NCI-H2196 (cell line): Measurements from ENCODE around the gene QSOX2.

Experiments used
- DNase-seq: peaks from one replicate; lab custom pipeline; 2025; ENCODE audit not compliant: unreplicated experiment; lab: John Stamatoyannopoulos, UW

Gene QSOX2

DNA sequence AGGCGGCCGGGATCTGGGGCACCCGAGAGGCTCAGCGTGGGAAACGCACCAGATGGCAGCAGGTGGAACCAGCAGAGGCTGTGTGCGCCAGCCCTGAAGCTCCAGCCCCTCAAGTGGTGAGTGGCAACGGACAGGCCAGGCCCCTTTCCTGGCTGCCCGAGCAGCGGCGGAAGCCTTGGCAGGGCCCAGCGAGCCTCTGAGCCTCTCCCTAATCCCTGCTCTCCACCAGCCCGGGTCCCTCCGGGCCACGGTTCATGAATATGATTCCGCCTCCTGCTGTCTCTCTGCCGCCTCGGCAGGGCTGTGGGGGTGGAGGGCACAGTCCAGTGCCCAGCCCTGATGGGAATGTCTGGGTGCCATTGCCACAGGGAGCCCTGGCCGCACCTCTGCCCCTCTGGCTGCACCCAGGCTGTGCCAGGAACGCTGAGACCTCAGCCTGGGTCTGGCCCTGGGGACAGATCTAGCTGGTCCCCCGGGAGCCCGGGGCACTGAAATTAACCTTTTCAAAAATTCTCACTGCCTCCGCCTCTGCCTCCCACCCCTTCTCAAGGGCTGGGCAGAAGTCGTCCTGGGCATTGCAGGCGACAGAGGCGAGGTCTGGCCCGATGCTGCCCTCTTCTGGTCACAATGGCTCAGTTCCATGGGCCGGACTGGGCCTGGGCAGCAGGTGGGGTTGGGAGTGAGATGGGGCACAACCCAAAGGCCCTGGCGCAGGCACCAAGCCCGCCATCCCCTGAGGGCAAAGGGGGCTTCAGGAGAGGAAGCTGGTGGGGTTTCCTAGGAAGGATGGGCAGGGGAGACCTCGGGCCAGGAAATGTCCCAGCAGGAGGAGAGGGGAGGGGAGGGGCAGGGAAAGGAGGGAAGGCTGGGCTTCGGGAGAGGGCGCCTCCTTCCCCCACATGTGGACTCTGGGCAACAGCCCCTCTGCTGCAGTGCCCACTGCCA, 38.0 kb upstream of the QSOX2 start:
- peak; percentile 79 for DNase-seq

DNA sequence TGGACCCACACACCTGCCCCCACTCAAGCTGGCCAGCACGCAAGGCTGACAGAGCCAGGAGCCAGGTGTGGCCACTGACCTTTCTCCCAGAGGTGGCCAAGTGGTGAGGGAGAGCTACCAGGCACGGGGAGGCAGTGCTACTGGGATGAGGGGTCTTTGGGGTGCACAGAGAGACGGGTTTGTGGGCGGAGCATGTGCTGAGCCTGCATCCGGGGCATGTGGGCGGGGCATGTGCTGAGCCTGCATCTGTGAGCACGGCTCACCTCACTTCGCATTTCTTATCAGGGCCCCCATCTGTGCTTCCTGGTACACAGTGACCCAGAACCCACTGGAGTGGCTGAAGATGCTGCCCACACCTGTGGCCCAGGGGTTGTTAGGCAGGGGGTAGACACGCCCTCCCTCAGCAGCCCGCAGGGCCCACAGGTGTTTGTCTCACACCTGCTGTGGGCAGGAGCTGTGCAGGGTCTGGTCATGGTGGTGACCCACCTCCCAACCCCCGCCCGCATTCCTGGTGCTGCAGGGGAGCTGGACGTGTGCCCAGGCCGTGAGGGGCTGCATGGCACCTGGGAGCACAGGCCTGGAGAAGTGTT, 36.8 kb upstream of the QSOX2 start:
- peak; percentile 8 for DNase-seq

DNA sequence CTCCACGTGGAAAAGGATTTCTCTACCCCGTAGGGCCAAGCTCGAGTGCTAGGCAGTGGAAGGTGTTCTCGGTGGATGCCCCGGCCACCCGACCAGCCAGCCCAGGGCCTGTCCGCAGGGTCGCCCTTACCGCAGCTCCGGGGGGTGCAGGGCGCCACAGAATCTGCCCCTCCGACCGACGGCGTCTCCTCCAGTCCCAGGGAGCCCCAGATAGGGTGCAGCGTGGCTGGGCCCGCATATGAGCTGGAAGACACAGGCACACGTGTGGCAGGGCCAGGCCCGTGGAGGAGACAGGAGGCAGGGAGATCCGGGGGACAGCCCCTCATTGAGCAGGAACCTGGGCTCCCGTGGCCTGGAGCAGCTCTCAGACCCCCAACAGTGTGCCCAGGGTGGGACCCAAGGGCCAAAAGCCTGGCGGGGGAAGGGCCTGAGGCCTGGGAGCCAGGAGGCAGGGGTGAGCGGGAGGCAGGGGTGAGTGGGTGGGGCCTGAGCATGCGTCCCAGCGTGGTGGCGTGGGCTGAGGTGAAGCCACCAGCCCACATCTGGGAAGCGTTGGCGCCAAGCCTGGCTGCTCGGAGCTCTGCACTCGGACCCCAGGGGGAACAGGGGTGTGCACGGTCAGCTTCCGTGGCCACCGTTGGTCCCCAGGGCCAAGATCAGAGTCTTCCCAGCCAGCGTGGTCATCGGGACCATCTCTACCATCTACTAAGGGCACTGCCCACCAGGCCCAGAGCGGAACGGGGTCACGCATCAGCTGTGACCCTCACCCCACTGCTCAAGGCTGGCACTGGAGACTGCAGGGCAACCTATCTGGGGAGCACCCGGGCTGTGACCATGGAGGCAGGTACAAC, 36.0 kb upstream of the QSOX2 start:
- DNase-seq = no peak

DNA sequence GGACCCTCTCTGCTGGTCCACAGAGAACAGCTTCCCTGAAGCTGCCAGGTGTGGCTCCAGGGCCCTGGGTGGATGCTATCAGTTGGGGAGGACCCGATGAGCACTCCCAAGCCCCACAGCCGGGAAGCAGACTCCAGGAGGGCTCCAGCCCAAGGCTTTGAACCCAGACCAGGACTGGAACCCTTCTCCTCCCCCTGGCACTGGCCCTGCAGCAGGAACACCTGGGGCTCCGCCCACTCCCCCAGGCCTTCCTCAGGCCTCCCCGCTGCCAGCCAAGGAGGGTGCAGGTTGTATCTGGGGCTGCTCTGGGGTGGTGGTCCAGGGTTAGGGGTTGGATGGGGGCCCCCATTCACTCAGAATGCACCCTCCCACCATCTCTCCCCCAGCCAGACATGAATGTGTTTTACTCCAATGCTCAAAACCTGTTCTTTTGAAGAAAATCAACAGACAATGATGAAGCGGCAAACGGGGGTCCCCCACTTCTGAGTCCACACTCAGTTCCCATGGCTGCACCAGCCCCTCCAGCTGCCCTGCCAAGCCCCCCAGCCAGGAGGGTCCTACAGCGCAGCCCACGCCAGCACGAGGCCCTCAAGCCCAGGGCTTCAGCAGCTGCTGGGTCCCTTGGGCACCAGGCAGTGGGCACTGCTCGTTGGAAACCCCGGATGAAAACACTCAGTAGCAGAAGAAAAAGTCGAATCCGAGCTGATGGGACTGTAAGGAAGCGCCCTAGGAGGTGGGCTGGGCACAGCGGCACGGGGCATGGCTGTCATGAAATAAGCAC, 35.1 kb upstream of the QSOX2 start:
- no peak for DNase-seq

DNA sequence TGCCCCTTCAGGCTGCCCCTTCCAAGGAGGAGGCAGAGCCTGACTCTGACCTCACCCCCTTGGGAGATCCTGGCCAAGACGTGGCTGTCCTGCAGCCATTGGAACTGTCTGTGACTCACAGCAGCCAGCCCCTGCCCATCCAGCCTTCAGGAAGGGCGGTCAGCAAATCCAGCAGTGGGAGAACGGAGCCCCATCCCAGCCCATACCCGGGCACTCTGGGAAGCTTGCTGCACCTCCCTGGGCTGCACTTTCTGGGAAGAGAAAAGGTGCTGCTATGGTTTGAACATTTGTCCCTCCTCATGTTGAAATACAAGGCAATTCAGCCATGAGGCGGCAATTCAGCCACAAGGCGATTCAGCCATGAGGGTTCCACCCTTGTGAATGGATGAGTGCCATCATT, 33.9 kb upstream of the QSOX2 start:
- DNase-seq = no peak

DNA sequence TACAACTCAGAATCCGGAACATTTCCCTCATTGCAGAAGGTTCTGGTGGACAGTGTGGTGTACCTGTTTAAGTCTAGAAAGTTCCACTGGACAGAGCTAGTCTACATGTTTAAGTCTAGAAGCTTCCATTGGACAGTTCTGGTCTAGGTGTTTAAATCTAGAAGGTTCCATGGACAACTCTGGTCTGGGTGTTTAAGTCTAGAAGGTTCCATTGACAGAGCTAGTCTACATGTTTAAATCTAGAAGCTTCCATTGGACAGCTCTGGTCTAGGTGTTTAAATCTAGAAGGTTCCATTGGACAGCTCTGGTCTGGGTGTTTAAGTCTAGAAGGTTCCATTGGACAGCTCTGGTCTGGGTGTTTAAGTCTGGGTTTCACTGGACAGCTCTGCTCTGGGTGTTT, 33.3 kb upstream of the QSOX2 start:
- DNase-seq = no peak

DNA sequence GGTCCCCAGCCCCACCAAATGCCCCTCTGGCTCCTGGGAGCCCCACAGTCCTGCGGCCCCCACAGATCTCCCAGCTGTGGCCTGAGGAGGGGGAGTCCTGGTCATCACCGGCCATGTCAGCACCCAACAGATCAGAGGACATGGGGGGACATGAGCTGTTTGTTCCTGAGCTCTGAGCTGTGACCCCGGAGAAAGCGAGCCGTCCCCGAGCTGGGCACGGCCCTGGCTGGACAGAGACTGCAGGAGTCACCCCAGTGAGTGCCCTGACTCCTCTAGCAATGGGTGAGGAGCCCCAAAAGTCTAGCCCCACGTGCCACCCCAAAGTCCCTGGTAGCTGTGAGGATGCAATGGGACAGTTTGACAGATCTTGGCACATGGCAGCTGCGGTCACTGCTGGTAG, 32.6 kb upstream of the QSOX2 start:
- DNase-seq = no peak

DNA sequence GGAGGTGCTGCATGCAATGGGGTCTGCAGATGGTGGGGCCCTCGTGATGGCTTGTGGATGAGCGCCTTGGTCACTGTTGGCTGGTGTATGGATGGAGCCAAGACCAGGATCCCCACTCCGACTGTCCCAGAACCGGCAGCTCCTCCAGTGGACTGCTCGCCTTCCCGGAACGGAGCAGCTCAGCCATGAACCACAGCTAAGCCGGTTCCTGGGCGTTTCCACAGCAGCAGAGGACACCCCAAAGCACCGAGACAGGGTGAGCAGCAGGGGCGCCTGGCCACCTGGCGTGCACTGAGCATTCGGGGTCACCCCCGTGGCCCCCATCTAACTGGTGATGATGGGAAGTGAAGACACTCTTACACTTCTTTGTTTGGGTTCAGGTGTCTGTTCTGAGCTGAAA, 32.1 kb upstream of the QSOX2 start:
- no peak for DNase-seq

DNA sequence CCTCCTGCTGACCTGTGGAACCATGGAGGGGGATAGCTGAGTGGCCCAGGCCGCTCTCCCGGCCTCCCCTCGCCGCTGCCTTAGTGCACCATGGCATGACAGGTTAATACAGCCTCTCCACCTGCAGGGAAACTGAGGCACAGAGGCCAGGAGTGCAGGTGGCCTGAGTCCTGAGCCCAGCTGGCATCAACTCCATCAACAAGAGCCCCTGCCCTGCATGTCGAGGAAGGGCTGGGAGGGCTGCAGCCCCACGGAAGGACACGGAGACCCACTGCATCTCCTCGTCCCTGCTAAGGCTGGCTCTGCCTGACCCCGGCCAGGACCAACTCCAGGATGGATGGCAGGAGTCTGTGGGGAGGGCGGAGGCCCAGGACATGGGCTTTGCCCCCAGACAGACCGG, 31.1 kb upstream of the QSOX2 start:
- DNase-seq = no peak

DNA sequence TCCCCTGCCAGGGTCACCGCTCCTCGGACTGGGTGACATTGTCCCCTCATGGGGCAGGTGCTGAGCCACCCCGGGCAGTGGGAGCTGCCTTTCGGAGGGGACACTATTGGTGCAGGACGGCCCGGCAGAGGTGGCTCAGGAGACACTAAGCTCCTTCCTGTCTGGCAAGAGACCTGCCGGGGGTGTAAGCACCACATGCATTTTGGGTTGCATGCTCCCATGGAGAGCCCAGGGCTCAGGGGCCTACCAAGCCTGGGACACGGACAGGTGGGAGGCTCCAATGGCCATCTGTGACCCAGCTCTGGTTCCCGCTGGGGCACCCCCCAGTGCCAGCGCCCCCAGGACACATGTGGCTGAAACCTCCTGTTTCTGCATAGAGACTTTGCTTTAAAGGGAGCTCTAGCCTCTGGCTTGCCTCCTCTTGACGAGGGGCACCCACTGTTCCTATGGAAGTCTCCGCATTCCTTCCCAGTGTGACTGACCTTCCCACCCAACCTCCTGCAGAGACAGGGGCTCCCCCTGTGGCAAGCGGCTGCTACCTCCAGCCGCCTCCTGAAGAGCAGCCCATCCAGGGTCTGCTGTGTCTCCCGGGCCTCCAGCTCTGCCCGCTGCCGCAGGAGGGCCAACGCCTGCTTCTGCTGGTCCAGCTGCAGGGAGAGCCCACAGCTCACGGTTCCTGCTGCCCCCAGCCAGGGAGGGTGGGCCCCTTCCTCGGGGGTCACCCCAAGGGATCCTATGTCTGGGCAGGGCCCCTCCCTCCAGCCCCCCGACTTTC, 30.2 kb upstream of the QSOX2 start:
- no peak for DNase-seq

DNA sequence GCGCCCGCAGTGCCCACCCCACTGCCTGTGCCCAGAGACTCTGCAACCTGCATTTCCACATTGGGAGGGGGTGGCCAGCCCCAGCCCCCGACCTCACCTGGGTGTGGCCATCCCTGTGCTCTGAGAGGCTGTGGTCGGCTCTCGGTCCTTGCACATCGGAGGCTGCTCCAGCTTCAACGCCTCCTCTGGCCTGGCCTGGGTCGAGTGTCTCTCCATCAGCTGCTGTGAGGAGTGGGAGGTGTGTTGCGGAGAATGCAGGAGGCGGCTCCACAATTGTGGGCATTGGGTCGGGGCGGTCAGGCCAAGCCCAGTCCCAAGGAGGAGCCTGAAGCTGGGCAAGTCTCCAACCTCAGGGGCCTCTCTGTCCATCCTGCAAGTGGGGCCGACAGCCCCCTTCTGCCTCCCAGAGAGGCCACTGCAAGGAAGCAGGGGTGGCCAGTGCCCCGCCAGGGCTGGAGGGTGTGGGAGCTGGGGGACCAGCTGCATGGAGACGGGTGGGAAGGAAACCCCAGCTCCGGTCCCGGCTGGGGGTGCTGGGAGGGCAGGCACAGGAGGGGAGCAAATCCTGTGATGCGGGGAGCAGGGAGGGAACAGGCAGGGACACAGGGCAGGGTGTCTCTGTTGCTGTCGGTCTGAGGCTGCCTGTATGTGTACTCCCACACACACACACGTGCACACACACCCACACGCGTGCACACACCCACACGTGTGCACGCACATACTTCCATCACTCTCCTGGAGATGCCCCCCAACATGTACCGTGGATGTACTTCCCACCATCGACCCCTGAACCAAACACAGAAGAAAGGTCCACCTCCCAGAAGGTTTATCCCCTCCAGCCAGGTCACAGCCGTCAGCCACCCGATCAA, 29.4 kb upstream of the QSOX2 start:
- DNase-seq = no peak

DNA sequence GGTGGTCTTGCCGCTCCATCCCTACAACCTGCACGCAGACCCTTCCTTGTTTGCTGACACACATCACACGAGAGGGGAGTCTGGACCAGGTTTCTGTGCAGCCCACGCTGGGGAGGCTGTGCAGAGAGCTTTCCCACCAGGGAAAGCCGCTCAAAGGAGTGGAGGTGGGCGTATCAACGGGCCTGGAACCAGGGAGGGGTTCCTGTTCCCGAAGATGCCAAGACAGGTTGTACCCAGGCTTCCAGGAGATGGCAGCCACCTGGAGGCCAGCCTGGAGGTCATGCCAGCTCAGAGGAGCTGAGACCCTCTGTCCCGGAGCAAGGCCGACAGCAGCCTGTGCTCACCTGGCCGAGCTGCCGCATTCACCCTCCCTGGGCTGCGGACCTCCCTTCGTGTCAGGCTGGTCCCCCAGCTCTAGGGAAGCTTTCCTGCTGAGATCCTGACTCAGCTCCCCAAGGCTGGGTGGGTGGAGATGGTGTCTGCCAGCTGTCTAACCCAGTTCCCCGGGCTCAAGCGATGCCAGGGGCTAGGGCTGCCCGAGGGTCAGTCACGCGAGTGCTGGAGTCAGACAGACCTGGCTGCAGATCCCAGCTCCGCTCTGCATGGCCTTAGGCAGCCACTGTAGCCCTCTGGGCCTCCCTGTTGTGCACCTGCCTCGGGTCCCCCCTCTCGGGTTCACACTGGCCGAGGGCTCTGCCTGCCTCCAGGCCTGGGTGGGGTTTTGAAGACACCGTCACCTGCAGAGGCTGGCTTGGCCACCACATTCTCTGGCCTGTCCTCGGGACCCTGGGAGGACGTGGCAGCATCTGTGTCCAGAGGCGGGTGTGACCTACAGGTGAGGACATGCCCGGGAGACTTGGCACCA, 28.5 kb upstream of the QSOX2 start:
- DNase-seq = no peak

DNA sequence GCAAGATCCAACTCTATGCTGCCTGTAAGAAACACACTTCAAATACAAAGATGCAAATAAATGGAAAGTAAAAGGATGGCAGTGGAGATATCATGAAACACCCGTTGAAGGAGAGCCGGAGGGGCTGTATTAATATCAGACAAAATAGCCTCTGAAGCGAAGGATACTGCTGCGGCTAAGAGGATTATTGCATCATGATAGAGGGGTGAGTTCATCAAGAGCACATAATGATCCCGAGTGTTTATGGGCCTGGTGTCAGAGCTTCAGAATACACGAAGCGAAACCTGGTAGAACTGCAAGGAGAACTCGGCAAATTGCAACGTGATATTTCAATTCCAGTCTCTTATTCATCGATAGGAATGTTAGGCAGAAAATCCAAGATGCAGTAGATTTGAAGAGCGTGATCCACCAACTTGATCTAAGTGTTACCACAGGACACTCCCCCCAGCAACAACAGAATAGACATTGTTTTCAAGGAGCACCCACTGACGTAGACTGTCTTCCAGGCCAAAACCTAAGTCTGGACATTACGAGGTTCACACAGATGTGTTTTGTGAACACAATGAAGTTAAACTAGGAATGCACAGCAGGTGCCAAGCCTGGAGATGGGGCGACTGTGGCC, 27.7 kb upstream of the QSOX2 start:
- DNase-seq = no peak

DNA sequence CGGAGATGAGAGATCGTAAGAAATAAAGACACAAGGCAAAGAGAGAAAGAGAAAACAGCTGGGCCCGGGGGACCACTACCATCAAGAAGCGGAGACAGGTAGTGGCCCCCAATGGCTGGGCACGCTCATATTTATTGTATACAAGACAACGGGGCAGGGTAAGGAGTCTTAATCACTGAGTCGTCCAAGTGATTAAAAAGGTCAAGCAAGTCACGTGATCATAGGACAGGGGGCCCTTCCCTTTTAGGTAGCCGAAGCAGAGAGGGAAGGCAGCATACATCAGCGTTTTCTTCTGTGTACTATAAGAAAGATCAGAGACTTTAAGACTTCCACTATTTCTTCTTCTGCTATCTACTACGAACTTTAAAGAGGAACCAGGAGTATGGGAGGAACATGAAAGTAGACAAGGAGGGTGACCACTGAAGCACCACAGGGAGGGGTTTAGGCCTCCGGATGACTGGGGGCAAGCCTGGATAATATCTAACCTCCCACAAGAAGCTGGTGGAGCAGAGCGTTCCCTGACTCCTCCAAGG, 24.6 kb upstream of the QSOX2 start:
- no peak for DNase-seq

DNA sequence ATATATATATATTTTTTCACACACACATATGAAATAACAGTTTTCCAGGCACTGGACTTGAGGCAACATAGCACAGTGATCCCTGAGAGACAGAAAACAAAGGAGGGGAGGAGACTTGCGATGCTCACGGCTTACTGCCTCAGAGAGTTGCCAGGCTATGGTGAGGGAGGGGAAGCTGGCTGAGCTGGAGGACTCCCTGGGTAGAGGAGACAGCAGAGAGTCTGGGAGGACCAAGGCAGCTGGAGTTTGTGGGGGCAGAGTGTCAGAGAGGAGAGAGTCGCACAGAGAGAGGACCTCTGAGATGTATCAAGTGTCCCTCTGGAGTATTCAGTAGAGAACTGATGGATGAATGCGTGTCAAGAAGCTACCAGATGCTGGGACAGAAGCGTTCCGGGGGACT, 23.1 kb upstream of the QSOX2 start:
- no peak for DNase-seq

DNA sequence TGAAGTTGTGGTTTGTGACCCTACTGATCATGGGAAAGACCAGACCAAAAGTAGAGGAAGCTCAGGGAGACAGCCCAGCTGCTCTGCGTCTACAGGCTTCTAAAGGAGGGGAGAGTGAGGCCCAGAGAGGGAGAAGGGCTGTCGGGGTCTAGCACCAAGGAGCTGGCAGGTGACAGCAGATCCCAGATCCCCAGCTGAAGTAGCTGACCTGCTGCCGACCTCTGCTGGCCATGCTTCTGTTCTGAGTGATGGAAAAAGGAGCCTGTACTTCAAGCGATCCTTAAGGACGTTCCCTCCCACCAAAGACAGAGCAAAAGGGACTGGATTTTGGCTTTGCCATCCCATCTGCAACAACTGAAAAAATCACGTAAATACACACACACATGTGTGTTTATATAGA, 22.7 kb upstream of the QSOX2 start:
- no peak for DNase-seq

DNA sequence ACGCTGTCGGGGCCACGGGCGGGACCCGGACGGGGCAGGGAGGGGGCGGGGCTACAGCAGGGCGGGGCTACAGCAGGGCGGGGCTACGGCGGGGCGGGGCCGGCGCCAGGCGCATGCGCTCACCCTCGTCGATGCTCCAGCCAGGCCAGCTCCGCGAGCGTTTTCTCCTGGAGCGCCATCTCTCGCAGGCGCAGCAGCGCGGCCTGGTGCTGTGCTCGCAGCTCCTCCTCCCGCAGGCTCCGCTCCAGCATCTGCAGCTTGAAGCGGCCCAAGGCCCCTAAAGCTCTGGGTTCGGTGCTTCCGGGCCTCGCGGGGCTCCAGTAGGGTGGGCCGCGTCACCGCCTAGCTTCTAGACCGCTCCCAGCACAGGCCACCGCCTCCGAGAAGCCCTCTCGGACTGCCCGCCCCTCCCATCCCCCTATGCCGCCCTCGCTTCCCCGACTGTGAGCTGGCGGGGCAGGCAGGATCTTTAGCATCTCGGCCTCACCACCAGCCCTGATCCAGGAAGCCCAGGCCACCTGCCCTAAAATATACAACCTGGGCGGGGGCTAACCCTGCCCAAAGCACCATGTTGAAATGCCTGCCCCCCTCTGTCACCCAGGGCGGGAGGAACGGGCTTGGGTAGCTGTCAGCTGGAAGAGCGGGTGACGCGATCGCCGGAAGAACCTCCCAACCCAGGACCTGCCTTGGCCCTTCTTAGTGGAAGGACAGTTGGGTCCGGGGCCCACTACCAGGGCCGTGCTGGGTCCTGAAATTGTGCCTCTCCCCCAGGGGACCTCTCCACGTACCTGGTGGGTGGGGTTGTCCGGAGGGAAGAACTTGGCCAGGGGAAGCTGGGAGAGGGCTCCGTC, 21.9 kb upstream of the QSOX2 start:
- peak; percentile 81 for DNase-seq
